Endometrial microvascular endothelial cells (primary cell): ENCODE measurements around the gene GORAB. TPM values are rescaled to one million over a fixed set of nuclear protein-coding genes. Genes with fewer than 3 reads are reported as not detected.

Source experiments
- in situ Hi-C: cut with HindIII; loops from 2 replicates; pipeline ENCODE4 v1.10.0; 2017; ENCODE audit warnings: low sequenced_read_pairs, low pct_unique_long_range_greater_than_20kb; ENCODE audit errors: inconsistent ontology term
- total RNA-seq: library from RNA; depleted of rRNA; stranded (reverse); fragments of >200 nt; gene quantifications from one replicate; pipeline ENCODE4 v1.2.3, GENCODE V29; 2015; ENCODE audit errors: inconsistent ontology term

GORAB gene
- 6.9 TPM for total RNA-seq

- in situ Hi-C loops, result no loop called here
Measured at GRCh38 chr1:170531758-170532657, at the start of gene GORAB. Gene GORAB (plus strand): TSS chr1:170532166. CDS start chr1:170532224, 58 bp downstream.

- in situ Hi-C loops, result no loop called here
Measured at GRCh38 chr1:170483051-170483450, 48.9 kb upstream of the GORAB start.

GRCh38 chr1:170487503-170487902 lies 44.5 kb upstream of the GORAB start:
- in situ Hi-C loops, result no loop called here

GRCh38 chr1:170491291-170491690 lies 40.7 kb upstream of the GORAB start:
- in situ Hi-C loops, result no loop called here

- in situ Hi-C loops, result no loop called here
Measured at GRCh38 chr1:170494369-170494768, 37.6 kb upstream of the GORAB start.

- in situ Hi-C loops, result no loop called here
Measured at GRCh38 chr1:170495006-170495405, 37.0 kb upstream of the GORAB start.

- in situ Hi-C loops, result no loop called here
Measured at GRCh38 chr1:170498876-170499275, 33.1 kb upstream of the GORAB start.

- in situ Hi-C loops, result no loop called here
Measured at GRCh38 chr1:170503665-170504064, 28.3 kb upstream of the GORAB start.

GRCh38 chr1:170510163-170510562 lies 21.8 kb upstream of the GORAB start:
- in situ Hi-C loops, result no loop called here

GRCh38 chr1:170511038-170511437 lies 20.9 kb upstream of the GORAB start:
- in situ Hi-C loops, result no loop called here

- in situ Hi-C loops, result no loop called here
Measured at GRCh38 chr1:170513138-170513537, 18.8 kb upstream of the GORAB start.

GRCh38 chr1:170518185-170518834 lies 13.7 kb upstream of the GORAB start:
- in situ Hi-C loops, result no loop called here

GRCh38 chr1:170518965-170519364 lies 13.0 kb upstream of the GORAB start:
- in situ Hi-C loops, result no loop called here

- in situ Hi-C loops, result no loop called here
Measured at GRCh38 chr1:170520601-170521000, 11.4 kb upstream of the GORAB start.

- in situ Hi-C loops, result no loop called here
Measured at GRCh38 chr1:170521818-170522217, 10.1 kb upstream of the GORAB start.

GRCh38 chr1:170530972-170531757 lies 801 bp upstream of the GORAB start:
- in situ Hi-C loops, result no loop called here

- in situ Hi-C loops, result no loop called here
Measured at GRCh38 chr1:170533298-170533697, 1.3 kb downstream of the GORAB start.

GRCh38 chr1:170534626-170535147 lies 2.7 kb downstream of the GORAB start:
- in situ Hi-C loops, result no loop called here

GRCh38 chr1:170535418-170535817 lies 3.5 kb downstream of the GORAB start:
- in situ Hi-C loops, result no loop called here
